ENCODE measurements around the gene AFF1.
A peak's percentile ranks its signal among the peaks of the same experiment; 100 is the strongest.
"Not testable (repeated sequence)": the region's sequence is repeated elsewhere in the genome, so short reads cannot be mapped to it uniquely, and the experiment has no call there.

Gene AFF1

DNA sequence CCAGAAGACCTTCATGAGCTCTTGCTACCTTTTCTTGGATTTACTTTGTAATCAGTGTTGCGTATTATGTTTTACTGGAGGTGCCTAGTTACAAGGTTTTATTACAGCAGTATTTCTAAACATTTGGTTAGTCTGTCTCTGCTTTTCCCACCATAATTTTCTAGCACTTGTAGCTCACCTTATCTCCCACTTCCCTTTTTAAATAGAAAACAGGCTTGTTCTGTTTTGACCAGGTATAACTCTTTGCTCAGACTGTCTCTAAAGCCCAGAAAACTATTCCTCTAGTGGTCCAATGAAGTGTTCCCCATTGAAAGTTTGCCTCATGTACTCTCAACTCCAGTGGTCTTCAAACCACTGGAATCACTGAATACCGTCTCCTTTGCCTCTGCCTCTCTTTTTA, 43.9 kb downstream of the AFF1 start:
- DNase-seq = no peak

GRCh38 chr4:86980230-86980629, 45.4 kb downstream of the AFF1 start:
- DNase-seq = no peak

DNA sequence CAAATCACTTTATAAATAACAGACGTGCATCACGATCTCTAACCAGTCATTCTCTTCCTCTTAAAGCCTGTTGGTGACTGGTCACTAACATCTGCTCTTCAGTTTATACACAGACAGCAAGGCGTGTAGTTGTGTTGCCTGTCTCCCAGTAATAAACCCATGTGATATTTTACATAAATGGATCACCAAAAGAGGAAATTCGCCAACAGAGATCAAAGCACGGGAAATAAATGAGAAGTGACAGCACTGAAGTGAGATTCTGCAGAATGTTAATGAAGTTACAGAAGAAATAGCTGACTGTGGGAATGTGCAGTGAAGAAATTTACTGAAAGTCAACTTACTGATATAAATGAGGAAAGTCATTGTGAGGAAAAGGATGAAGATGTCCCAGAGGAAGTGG, 47.0 kb downstream of the AFF1 start:
- peak; percentile 71 for DNase-seq

GRCh38 chr4:86985852-86986251, 51.0 kb downstream of the AFF1 start:
- DNase-seq = not testable (repeated sequence)

DNA sequence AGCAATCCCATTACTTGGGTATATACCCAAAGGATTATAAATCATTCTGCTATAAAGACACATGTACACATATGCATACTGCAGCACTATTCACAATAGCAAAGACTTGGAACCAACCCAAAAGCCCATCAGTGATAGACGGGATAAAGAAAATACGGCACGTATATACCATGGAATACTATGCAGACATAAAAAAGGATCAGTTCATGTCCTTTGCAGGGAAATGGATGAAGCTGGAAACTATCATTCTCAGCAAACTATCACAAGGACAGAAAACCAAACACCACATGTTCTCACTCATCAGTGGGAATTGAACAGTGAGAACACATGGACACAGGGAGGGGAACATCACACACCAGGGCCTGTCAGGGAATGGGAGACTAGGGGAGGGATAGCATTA, 54.8 kb downstream of the AFF1 start:
- not testable (repeated sequence) for DNase-seq

GRCh38 chr4:86990510-86990909, 55.7 kb downstream of the AFF1 start:
- DNase-seq = no peak

- peak; percentile 87 for DNase-seq
These were observed 57.2 kb downstream of the AFF1 start for GRCh38 chr4:86991994-86992393.

- peak; percentile 49 for DNase-seq
These were observed 59.3 kb downstream of the AFF1 start for GRCh38 chr4:86993909-86994681.

GRCh38 chr4:86994686-86995085, 59.9 kb downstream of the AFF1 start:
- DNase-seq = no peak

- not testable (repeated sequence) for DNase-seq
These were observed 61.7 kb downstream of the AFF1 start for GRCh38 chr4:86996510-86996909.

DNA sequence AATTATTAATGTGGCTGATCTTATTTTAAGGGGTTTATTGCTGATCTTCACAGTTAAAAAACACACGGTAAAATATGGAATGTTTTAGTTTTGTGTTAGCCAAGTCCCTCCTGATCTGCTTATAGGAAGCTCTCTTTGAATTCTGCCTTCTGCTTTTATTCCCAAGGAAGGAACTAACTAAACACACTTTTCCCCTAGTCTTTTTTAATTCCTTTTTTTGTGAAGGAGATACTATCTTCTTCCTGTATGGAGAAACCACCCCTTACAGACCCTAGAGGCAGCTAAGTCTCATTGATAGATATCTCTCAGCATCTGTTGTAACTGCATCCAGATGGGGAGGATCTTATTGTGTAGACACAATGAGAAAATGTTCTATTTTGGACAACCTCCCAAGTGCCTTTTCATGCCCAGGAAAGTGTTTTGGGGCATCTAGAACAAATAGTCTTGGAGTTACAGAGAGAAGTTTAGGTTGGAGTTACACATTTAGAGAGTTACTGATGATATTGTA, 64.4 kb downstream of the AFF1 start:
- DNase-seq = peak; percentile 67

DNA sequence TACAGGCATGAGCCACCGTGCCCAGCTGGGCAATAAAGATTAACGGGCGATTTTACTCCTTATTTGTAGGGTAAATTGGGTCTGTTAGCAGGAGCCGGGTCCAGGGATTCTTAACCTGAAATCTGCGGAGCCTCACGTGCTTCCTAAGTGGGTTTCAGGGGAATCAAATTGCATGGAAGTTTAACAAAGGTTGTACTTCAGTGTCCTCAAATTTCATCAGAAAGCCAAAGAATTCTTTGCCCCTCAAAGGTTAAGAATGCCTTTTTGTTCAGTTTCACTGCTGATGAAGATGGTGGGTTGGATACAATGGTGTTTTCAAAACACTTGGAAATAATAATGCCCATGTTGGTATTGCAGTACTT, 67.9 kb downstream of the AFF1 start:
- no peak for DNase-seq

DNA sequence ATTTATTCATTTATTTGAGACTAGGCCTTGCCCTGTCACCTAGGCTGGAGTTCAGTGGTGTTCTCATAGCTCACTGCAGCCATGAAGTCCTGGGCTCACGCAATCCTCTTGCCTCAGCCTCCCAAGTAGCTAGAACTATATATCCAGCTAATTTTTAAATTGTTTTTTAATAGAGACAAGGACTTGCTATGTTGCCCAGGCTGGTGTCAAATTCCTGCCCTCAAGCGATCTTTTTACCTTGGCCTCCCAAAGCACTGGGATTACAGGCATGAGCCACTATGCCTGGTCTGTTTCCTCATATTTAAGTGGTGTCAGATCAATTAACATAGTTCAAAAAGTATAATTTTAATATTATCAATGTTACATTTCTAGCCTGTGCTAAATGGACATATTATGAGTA, 68.5 kb downstream of the AFF1 start:
- no peak for DNase-seq

DNA sequence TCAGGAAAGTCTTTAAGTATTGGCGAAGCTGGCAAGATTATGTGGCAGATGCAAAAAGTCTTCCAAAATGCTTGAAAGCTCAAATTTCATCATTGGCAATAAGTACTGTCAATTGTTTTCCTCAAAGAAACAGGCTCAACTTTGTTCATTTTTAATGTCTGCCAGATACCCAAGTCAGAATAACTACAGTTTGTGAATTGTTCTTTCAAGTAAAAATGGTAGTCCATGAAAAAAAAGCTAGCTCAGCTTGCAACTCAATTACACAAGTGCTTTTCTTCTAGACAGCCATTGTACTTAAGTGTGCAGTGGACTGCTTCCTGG, 70.5 kb downstream of the AFF1 start:
- no peak for DNase-seq

GRCh38 chr4:87005690-87006425, 71.0 kb downstream of the AFF1 start:
- peak; percentile 42 for DNase-seq

DNA sequence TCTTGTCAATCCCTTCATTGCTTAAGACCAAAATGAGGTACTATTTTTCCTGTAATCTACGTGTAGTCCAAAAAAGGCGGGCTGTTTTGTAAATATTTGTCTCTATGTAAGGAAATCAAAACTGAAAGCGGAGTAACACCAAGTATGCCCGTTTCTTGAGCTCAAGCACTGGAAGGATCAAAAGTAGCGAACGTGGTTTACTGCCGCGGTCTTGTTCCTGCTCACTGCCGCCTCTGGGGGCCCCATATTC, 71.5 kb downstream of the AFF1 start:
- DNase-seq = no peak

DNA sequence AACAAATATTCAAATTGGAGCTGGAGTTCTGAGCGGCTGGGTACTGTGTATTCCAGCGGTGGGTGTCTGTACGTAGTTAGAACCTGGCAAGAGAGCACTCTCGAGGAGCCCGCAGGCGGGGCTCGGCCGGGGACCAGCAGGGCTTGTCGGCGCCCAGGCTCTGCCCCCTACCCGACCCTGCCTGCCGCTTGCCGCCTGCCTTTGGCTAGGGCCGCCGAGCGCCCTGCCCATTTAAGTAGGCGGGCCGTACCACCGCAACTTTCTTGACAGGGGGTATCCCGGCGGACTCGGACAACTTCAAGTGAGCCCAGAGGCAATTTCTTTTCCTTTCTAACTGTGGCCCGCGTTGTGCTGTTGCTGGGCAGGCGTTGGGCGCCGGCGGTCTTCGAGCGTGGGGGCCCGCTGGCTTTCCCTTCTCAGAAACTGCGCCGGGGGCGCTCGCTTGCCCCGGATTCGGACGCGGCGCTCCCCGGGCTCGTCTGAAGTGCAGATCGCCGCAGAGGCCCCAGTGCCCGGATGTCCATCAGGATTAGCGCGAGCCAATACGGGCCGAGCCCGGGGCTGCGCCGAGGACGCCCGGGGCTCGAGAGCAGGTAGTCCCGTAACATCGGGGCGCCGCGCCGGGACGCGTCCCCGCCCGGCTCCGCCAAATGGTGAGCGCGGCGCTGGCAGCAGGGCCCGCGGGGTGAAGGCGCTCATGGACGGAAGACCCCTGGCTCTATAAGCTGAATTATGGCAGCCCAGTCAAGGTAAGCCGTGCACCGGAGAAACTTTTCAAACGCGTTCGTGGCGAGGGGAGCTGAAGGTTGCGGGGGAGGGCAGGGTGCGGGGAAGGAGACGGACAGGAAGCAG, 72.1 kb downstream of the AFF1 start:
- peak; percentile 96 for DNase-seq

GRCh38 chr4:87007528-87008446, 73.0 kb downstream of the AFF1 start:
- DNase-seq = peak; percentile 72

DNA sequence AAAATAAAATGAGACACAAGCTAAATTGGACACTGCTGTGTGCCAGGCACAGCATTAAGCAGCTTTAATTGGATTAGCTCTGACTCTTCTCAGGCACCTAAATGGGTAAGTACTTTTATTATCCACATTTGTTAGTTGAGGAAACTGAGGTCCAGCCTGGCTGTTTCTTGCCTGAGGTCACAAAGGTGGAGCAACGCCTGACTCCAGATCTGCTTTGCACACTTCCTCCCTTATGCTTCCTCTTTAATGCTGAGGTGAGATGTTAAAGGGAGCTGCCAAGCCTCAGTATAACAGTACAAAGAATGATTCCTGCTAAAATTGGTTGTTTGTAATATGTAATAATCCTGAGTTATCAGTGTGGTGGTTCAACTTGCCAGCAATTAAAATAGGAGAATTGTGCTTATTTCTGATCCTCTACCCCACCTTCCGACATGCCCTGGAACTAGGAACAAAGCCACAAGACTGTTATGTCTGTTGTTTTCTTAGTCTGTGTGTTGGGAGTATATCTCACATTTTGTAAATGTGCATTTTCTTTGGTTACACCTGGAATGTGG, 74.4 kb downstream of the AFF1 start:
- DNase-seq = peak; percentile 66

- DNase-seq = peak; percentile 42
These were observed 75.4 kb downstream of the AFF1 start for GRCh38 chr4:87010192-87010591.

DNA sequence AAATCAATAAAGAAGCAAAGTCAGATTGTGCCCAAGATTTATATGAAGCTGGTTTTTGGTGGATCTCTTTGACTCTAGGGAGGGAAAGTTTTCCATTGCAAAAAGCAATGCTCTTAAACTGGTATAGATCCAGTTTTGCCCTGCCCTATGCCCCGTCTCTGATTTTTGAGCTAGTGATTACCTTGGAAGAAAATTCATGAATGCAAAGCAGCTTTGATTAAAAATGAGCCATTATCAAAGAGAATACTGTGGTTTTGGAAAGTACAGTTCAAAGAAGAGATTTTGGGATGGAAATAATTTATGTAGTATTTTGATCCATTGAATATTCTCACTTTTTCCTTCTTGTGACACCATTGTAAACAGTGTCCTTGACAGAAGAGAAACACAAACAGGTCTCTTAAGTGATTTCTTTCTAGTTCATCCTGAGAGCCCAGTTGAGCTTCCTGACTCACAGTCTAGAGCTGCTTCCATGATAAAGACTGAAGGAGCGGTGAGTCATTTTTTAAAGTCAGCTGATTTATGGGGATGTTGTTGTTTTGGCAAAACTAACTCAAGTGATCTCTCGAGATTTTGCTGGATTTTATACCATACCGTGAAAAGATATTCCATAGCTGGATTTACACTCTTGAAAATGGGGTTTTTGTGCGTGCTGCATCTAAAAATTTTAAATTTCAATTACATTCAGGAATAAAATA, 76.7 kb downstream of the AFF1 start:
- DNase-seq = peak; percentile 63

Data from hematopoietic multipotent progenitor cell treated with erythropoietin and hydrocortisone succinate and interleukin-3 and kit ligand, for 4 days (in vitro differentiated cells).